MM.1S (cell line): ENCODE data around the gene ESYT1.

Experiments
- DNase-seq: peaks from one replicate; pipeline ENCODE4 v3.0.0-alpha.2; 2015
- H2AFZ ChIP-seq: fragments of 300-600 bp; sonication (generic); 2 replicates; pipeline ENCODE4 v1.6.0; 2016; ENCODE audit warnings: antibody characterized with exemption, low read length
- H3F3A ChIP-seq: fragments of 300-600 bp; sonication (generic); 2 replicates; pipeline ENCODE4 v1.6.1; 2016; ENCODE audit warnings: mild to moderate bottlenecking, antibody characterized with exemption, low read length, moderate library complexity, mixed read lengths; ENCODE audit not compliant: insufficient read depth
- H3K27ac ChIP-seq: fragments of 300-600 bp; sonication (generic); 2 replicates; pipeline ENCODE4 v1.5.1; 2016; ENCODE audit warnings: mild to moderate bottlenecking, low read length
- H3K27me3 ChIP-seq: fragments of 300-600 bp; sonication (generic); replicated peaks from 2 replicates; pipeline ENCODE4 v1.6.0; 2016; ENCODE audit warnings: low read length; ENCODE audit not compliant: insufficient read depth
- H3K36me3 ChIP-seq: fragments of 300-600 bp; sonication (generic); replicated peaks from 2 replicates; pipeline ENCODE4 v1.6.1; 2016; ENCODE audit warnings: mild to moderate bottlenecking, low read length, mixed read lengths; ENCODE audit not compliant: insufficient read depth
- H3K4me1 ChIP-seq: fragments of 300-600 bp; sonication (generic); 2 replicates; pipeline ENCODE4 v1.6.1; 2016; ENCODE audit warnings: low read length, mixed read lengths
- H3K4me2 ChIP-seq: fragments of 300-600 bp; sonication (generic); 2 replicates; pipeline ENCODE4 v1.6.0; 2016; ENCODE audit warnings: low read depth, low read length
- H3K4me3 ChIP-seq: fragments of 300-600 bp; sonication (generic); 2 replicates; pipeline ENCODE4 v1.5.1; 2016; ENCODE audit warnings: low read length, mixed read lengths
- H3K79me2 ChIP-seq: fragments of 300-600 bp; sonication (generic); 2 replicates; pipeline ENCODE4 v1.6.1; 2016; ENCODE audit warnings: mixed run types, low read length, mixed read lengths
- H3K9ac ChIP-seq: fragments of 300-600 bp; sonication (generic); 2 replicates; pipeline ENCODE4 v1.6.1; 2016; ENCODE audit warnings: low read length, mixed read lengths
- H3K9me2 ChIP-seq: fragments of 300-600 bp; sonication (generic); replicated peaks from 2 replicates; pipeline ENCODE4 v1.6.1; 2016; ENCODE audit warnings: mild to moderate bottlenecking, low read length, mixed read lengths; ENCODE audit not compliant: insufficient read depth
- H3K9me3 ChIP-seq: fragments of 300-600 bp; sonication (generic); replicated peaks from 2 replicates; pipeline ENCODE4 v1.6.1; 2016; ENCODE audit warnings: mild to moderate bottlenecking, low read length, mixed read lengths; ENCODE audit not compliant: insufficient read depth
- H4K20me1 ChIP-seq: fragments of 300-600 bp; sonication (generic); 2 replicates; pipeline ENCODE4 v1.6.1; 2016; ENCODE audit warnings: mild to moderate bottlenecking, low read length, moderate library complexity, mixed read lengths; ENCODE audit not compliant: insufficient read depth
- CTCF ChIP-seq: fragments of 300-600 bp; sonication (generic); IDR thresholded peaks from 2 replicates; pipeline ENCODE4 v1.5.1; 2016; ENCODE audit warnings: antibody characterized with exemption, low read length, mixed read lengths
- EZH2 ChIP-seq: fragments of 300-600 bp; sonication (generic); optimal IDR thresholded peaks from 2 replicates; pipeline ENCODE3; 2017; ENCODE audit warnings: low read depth, mild to moderate bottlenecking, antibody characterized with exemption, low read length, mixed read lengths
- EZH2phosphoT487 ChIP-seq: fragments of 300-600 bp; sonication (generic); IDR thresholded peaks from 2 replicates; pipeline ENCODE4 v1.6.1; 2018; ENCODE audit warnings: antibody characterized with exemption, low read length

ESYT1 gene

GRCh38 chr12:56188131-56188777, 60.2 kb downstream of the ESYT1 start:
- no peak overlapping the region for H2AFZ ChIP-seq
- no peak for DNase-seq

GRCh38 chr12:56188778-56189098, 60.7 kb downstream of the ESYT1 start:
- Histone ChIP-seq H3K4me3 (peak overlapping the region; percentile 91), H3K79me2 (peaks cover 44% of the 10 kb centered on the region), H4K20me1 (no peaks in the 10 kb centered on the region), H3K4me1 (peaks cover 27% of the 10 kb centered on the region), H3K9ac (peak overlapping the region; percentile 63), H3F3A (peaks cover 14% of the 10 kb centered on the region), H3K27me3 (no peaks in the 10 kb centered on the region), H3K27ac (no peak overlapping the region), H3K4me2 (peak overlapping the region; percentile 79), H3K9me2 (no peaks in the 10 kb centered on the region), H3K36me3 (0 out of 2 replicates have a peak, but pooled peaks cover 9% of the 10 kb centered on the region), H2AFZ (peak overlapping the region; percentile 74), H3K9me3 (no peaks in the 10 kb centered on the region)
- no peak for DNase-seq
- TF ChIP-seq EZH2 (no peak), CTCF (no peak), EZH2phosphoT487 (no peak)

More at GRCh38 chr12:56188131-56188777, 60.2 kb downstream of the ESYT1 start:
- Histone ChIP-seq H3K4me1 (peaks cover 25% of the 10 kb centered on the region), H4K20me1 (no peaks in the 10 kb centered on the region), H3K4me3 (peak overlapping the region; percentile 91), H3K27ac (no peak overlapping the region), H3K27me3 (no peaks in the 10 kb centered on the region), H3K9me3 (no peaks in the 10 kb centered on the region), H3F3A (peaks cover 14% of the 10 kb centered on the region), H3K9ac (peak overlapping the region; percentile 63), H3K36me3 (0 out of 2 replicates have a peak, but pooled peaks cover 11% of the 10 kb centered on the region), H3K4me2 (peak overlapping the region; percentile 79), H3K9me2 (no peaks in the 10 kb centered on the region), H3K79me2 (peaks cover 47% of the 10 kb centered on the region)
- TF ChIP-seq CTCF (no peak), EZH2phosphoT487 (no peak)

GRCh38 chr12:56189099-56189917, 61.2 kb downstream of the ESYT1 start, which contains the start of gene SMARCC2:
Gene SMARCC2 (minus strand): TSS chr12:56189483. CDS start chr12:56189461, 22 bp downstream.
- Histone ChIP-seq H3K36me3 (0 out of 2 replicates have a peak, but pooled peaks cover 7% of the 10 kb centered on the region), H3K27me3 (no peaks in the 10 kb centered on the region), H3F3A (peaks cover 14% of the 10 kb centered on the region), H3K27ac (peak within 1 kb of the TSS; percentile 77), H4K20me1 (no peaks in the 10 kb centered on the region), H3K9me2 (no peaks in the 10 kb centered on the region), H2AFZ (peak within 1 kb of the TSS; percentile 100), H3K4me2 (peak within 1 kb of the TSS; percentile 96), H3K4me3 (peak within 1 kb of the TSS; percentile 92), H3K9ac (peak within 1 kb of the TSS; percentile 79), H3K9me3 (no peaks in the 10 kb centered on the region), H3K4me1 (peaks cover 27% of the 10 kb centered on the region), H3K79me2 (peaks cover 40% of the 10 kb centered on the region)
- TF ChIP-seq EZH2 (no peak), CTCF (peak; percentile 60)
- peak; percentile 89 for DNase-seq
